SK-N-SH treated with all-trans-retinoic acid at 6 μM for 48 hours (cell line): ENCODE data around the gene MYO9A.

Experiments used
- BACH2 ChIP-seq: fragments of 250-450 bp; sonication (Bioruptor Pico); IDR thresholded peaks from 2 replicates; pipeline ENCODE4 v1.9.0; 2021; ENCODE audit warnings: mild to moderate bottlenecking, borderline replicate concordance
- ESRRG ChIP-seq: fragments of 250-450 bp; sonication (Bioruptor Pico); IDR thresholded peaks from 2 replicates; pipeline ENCODE4 v1.6.1; 2021; ENCODE audit warnings: mild to moderate bottlenecking
- ZC3H10 ChIP-seq: fragments of 250-450 bp; sonication (Bioruptor Pico); IDR thresholded peaks from 2 replicates; pipeline ENCODE4 v1.5.1; 2021; ENCODE audit warnings: mild to moderate bottlenecking, moderate library complexity
- ZFP3 ChIP-seq: fragments of 250-450 bp; sonication (Bioruptor Pico); IDR thresholded peaks from 2 replicates; pipeline ENCODE4 v1.5.0; 2020; ENCODE audit warnings: mild to moderate bottlenecking, moderate library complexity

DNA sequence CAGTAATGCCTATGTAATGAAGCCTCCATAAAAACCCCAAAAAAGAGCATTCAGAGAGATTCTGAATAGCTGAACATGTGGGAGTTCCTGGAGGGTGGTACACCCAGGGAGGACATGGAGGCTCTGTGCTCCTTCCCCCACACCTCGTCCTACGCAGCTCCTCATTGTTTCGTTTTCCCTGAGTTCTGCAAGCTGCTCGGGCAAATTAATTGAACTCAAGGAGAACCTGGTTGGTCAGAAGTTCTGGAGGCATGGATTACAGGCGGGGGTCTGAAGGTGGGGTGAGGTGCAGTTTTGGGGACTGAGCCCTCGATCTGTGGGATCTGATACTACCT is 142.2 kb downstream of the MYO9A start:
- TF ChIP-seq ZFP3 (CRISPR knock-in tag) (no peak), ESRRG (CRISPR knock-in tag) (no peak), ZC3H10 (CRISPR knock-in tag) (no peak), BACH2 (CRISPR knock-in tag) (no peak)
